ENCODE measurements around the gene MRPL14. TPM values are rescaled to one million over a fixed set of nuclear protein-coding genes. Genes with fewer than 3 reads are reported as not detected.

MRPL14 gene
- total RNA-seq, 2 experiments from 2014 or later = 51.3 to 87.2 TPM

GRCh38 chr6:44119704-44120262 lies 7.5 kb downstream of the MRPL14 start:
- Histone ChIP-seq H3K4me1 (ENCODE audit: insufficient read depth, low read length, poor library complexity, severe bottlenecking) (peaks cover 32% of the 10 kb centered on the region), H3K9me3 (ENCODE audit: low read length) (no peaks in the 10 kb centered on the region), H3K36me3 (ENCODE audit: insufficient read depth, low read length) (peaks cover 56% of the 10 kb centered on the region), H4K20me1 (ENCODE audit: insufficient read depth, low read length) (peaks cover 33% of the 10 kb centered on the region), H3K9me2 (ENCODE audit: insufficient read depth, low read length) (no peaks in the 10 kb centered on the region), H3K4me3 (ENCODE audit: low read depth, low read length, poor library complexity, severe bottlenecking) (no peak overlapping the region), H3K79me2 (ENCODE audit: insufficient read depth, low read depth, low read length) (peaks cover 95% of the 10 kb centered on the region), H3K4me2 (ENCODE audit: low read length) (peak overlapping the region; percentile 9; the same call in 1 of the 2 replicates), H3K27ac (ENCODE audit: low read depth, low read length, poor library complexity, severe bottlenecking) (no peak overlapping the region), H2AFZ (ENCODE audit: low read length) (no peak overlapping the region)
- POLR2A ChIA-PET = no interaction called here
- no peak for DNase-seq (ENCODE audit: low spot score)
- intact Hi-C loops (cut with micrococcal nuclease; ENCODE audit: unreplicated experiment) = no loop called here
- no peak for TF ChIP-seq EZH2phosphoT487 (IDR thresholded peaks at IDR 0.05; ENCODE audit: borderline replicate concordance, low read depth, low read length)
- no peak for TF ChIP-seq CTCF (conservative IDR thresholded peaks at IDR 0.05; ENCODE audit: low read length)
- BruUV-seq (replicated peaks) = no TSS peak
- CTCF ChIA-PET (ENCODE audit: unreplicated experiment) = no interaction called here

GRCh38 chr6:44117397-44118128 lies 9.7 kb downstream of the MRPL14 start:
- H3K4me1 ChIP-seq (ENCODE audit: insufficient read depth, low read length, poor library complexity, severe bottlenecking) = peaks cover 13% of the 10 kb centered on the region
- H3K79me2 ChIP-seq (ENCODE audit: insufficient read depth, low read depth, low read length) = peaks cover 73% of the 10 kb centered on the region
- no peak for TF ChIP-seq EZH2phosphoT487 (IDR thresholded peaks at IDR 0.05; ENCODE audit: borderline replicate concordance, low read depth, low read length)
- TF ChIP-seq CTCF (conservative IDR thresholded peaks at IDR 0.05; ENCODE audit: low read length) = no peak
- H4K20me1 ChIP-seq (ENCODE audit: insufficient read depth, low read length) = peaks cover 16% of the 10 kb centered on the region
- no peak for DNase-seq (ENCODE audit: low spot score)
- BruUV-seq (replicated peaks) = no TSS peak
- no peak overlapping the region for H3K4me2 ChIP-seq (ENCODE audit: low read length)
- H3K9me2 ChIP-seq (ENCODE audit: insufficient read depth, low read length) = no peaks in the 10 kb centered on the region
- H3K27ac ChIP-seq (ENCODE audit: low read depth, low read length, poor library complexity, severe bottlenecking) = no peak overlapping the region
- H3K36me3 ChIP-seq (ENCODE audit: insufficient read depth, low read length) = peaks cover 64% of the 10 kb centered on the region
- no peaks in the 10 kb centered on the region for H3K9me3 ChIP-seq (ENCODE audit: low read length)
- no peak overlapping the region for H2AFZ ChIP-seq (ENCODE audit: low read length)
- POLR2A ChIA-PET = no interaction called here
- intact Hi-C loops (cut with micrococcal nuclease; ENCODE audit: unreplicated experiment) = no loop called here
- H3K4me3 ChIP-seq (ENCODE audit: low read depth, low read length, poor library complexity, severe bottlenecking) = no peak overlapping the region
- CTCF ChIA-PET (ENCODE audit: unreplicated experiment) = no interaction called here

All from OCI-LY7 (cell line).